GM21526 (cell line): Measurements from ENCODE around the gene CCL25.

Experiments
- ATAC-seq: cut with Tn5 transposase; IDR thresholded peaks from one replicate; pipeline ENCODE4 v1.9.1; 2021; ENCODE audit warnings: moderate library complexity; ENCODE audit not compliant: unreplicated experiment, low FRiP score

The CCL25 gene

GRCh38 chr19:8109455-8109854, 56.9 kb downstream of the CCL25 start:
- no peak for ATAC-seq

GRCh38 chr19:8109890-8110662, 57.5 kb downstream of the CCL25 start:
- ATAC-seq = no peak

GRCh38 chr19:8110931-8111330, 58.4 kb downstream of the CCL25 start:
- no peak for ATAC-seq

- ATAC-seq = no peak
Observed at GRCh38 chr19:8111376-8111775, 58.8 kb downstream of the CCL25 start.
